Measurements from ENCODE around the gene MAGI2.
A peak's percentile ranks its signal among the peaks of the same experiment; 100 is the strongest.

The MAGI2 gene

GRCh38 chr7:79340212-79340611 lies 113.3 kb downstream of the MAGI2 start:
- FAIRE-seq: no peak
- TF ChIP-seq, protein P1, sequence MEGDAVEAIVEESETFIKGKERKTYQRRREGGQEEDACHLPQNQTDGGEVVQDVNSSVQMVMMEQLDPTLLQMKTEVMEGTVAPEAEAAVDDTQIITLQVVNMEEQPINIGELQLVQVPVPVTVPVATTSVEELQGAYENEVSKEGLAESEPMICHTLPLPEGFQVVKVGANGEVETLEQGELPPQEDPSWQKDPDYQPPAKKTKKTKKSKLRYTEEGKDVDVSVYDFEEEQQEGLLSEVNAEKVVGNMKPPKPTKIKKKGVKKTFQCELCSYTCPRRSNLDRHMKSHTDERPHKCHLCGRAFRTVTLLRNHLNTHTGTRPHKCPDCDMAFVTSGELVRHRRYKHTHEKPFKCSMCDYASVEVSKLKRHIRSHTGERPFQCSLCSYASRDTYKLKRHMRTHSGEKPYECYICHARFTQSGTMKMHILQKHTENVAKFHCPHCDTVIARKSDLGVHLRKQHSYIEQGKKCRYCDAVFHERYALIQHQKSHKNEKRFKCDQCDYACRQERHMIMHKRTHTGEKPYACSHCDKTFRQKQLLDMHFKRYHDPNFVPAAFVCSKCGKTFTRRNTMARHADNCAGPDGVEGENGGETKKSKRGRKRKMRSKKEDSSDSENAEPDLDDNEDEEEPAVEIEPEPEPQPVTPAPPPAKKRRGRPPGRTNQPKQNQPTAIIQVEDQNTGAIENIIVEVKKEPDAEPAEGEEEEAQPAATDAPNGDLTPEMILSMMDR (IDR thresholded peaks at IDR 0.05; ENCODE audit: insufficient read depth, missing control alignments): no peak

DNA sequence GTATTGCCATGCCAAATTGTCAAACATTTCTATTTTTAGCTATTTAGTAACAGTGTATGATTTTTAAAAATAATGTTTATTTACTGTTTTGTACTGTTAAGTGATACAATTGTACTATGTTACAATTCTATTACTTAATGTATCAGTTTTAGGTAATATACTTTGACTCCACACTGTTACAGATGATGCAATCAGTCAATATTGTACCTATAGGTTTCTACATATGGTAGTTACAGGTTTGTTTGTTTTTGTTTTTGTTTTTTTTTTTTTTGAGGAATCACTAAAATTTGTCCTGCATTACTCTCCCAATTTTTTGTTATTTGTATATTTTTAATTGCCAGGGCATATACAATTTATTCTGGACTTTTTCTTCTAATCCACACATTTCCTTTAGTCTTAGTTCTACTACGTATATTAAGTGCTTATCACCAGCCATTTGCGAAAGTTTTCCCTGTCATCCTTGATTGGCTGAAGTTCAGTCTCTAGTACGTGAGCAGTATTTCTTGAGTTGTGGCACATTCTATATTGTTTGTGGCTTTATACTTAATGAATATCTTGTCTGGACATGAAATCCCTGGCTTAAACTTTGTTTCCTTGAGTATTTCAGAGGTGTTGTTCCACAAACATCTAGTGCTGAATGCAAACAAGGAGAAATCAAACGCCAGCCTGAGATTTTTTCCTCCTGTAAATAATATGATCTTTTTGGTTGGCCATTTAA lies 114.1 kb downstream of the MAGI2 start:
- FAIRE-seq: no peak
- DNase-seq (ENCODE audit: insufficient read length, low spot score): no peak
- TF ChIP-seq, protein P1 (IDR thresholded peaks at IDR 0.05; ENCODE audit: insufficient read depth, missing control alignments): no peak

More at GRCh38 chr7:79340212-79340611, 113.3 kb downstream of the MAGI2 start:
- no peak for DNase-seq (ENCODE audit: insufficient read length, low spot score)

DNA sequence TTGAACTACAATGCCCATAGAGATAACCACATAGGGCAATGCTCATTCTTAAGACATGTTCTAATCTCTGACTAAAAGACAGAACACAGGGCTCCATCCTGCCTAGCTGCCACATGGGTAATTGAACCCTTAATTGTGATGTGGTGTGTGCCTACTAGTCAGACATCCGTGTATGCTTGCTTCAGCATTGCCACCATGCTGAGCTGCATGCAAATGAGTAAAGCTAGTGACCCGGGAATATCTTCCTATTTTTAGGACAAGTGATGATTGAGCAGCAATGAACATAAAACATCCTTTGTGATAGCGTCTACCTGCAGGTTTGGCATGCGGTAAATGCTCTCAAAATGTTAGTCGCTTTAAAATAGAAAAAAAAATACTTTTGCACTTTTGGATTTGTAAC lies 115.8 kb downstream of the MAGI2 start:
- DNase-seq (ENCODE audit: insufficient read length, low spot score) (no peak), FAIRE-seq (no peak)
- TF ChIP-seq, protein P1 (IDR thresholded peaks at IDR 0.05; ENCODE audit: insufficient read depth, missing control alignments): no peak

DNA sequence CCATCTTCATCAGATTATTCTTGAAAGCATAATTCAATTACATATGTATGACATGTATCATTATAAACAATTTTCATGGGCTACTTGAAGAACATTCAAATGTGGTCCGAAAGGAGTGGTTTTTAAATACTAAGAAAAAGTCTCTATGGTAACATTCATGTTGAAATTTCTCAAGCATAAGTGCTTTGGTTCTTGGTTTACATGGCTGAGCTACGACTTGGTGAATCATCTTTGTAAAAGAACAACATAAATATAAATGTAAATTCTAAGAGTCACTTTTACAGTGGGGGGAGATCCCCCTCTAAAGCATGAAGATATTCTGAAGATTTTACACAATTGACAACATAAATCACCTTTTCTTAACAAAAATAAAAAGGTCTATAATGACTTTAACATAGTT lies 118.6 kb downstream of the MAGI2 start:
- no peak for DNase-seq (ENCODE audit: insufficient read length, low spot score)
- FAIRE-seq: no peak
- TF ChIP-seq, protein P1 (IDR thresholded peaks at IDR 0.05; ENCODE audit: insufficient read depth, missing control alignments): no peak

DNA sequence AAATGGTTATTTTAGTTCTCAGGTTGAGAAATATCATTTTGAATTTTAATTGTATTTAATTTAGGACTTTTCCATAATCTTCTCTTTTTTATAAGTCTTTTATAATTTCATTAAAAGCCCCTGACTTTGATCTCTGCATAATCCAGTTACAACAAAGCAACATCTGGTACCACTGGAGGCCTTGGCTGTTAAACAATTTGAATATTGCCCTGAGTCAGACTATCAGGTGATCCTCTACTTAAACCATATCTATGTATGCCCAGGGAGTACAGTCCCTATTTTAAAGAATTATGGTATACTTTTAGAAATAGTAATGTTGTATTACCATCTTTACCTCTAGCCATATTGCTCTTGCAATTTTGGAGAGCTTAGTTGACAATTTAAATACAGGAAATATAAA lies 119.1 kb downstream of the MAGI2 start:
- DNase-seq (ENCODE audit: insufficient read length, low spot score) (no peak), FAIRE-seq (no peak)
- TF ChIP-seq, protein P1 (IDR thresholded peaks at IDR 0.05; ENCODE audit: insufficient read depth, missing control alignments): no peak

DNA sequence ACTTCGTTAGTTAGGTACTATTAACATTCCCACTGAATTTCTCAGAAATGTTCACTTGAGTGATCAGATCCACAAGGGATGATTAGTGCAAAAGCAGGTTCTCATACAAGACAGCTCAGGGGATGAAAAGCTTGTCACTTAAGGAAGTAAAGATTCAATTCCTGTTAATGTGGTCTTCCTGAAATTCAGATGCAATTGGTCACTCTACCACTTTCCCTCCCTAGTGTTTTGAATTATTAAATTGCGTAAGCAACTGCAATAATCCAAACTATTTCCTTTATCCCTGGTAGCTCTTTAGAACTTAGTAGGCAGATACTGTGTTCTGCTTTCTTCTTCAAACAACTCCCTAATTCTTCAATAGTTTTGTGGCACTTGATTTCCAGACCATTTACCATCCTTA lies 121.4 kb downstream of the MAGI2 start:
- DNase-seq (ENCODE audit: insufficient read length, low spot score) (no peak), FAIRE-seq (no peak)

DNA sequence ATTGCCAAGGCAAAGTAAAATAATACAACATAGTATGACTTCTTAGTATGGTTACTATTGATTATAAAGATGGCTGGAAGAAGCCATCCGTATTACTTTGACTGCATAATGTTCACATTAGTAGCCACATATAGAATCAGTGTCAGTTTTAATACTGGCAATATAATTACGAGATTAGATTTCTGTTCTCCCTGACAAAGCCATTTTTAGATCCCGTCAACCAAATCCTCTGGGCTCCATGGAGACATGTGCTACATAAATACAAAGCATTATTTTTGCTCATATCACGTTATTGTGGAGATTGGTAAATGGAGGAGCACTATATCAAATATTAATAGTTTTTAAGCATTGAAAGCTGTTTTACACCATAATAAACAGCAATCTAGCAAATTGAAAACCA lies 124.0 kb downstream of the MAGI2 start:
- FAIRE-seq (peak; percentile 87), DNase-seq (ENCODE audit: insufficient read length, low spot score) (no peak)
- TF ChIP-seq, protein P1 (IDR thresholded peaks at IDR 0.05; ENCODE audit: insufficient read depth, missing control alignments): no peak

More for the DNA sequence above, 121.4 kb downstream of the MAGI2 start:
- TF ChIP-seq, protein P1 (IDR thresholded peaks at IDR 0.05; ENCODE audit: insufficient read depth, missing control alignments): no peak

All from D721Med (cell line).